ENCODE results near the gene APOA5. TPM values are rescaled to one million over a fixed set of nuclear protein-coding genes. Genes with fewer than 3 reads are reported as not detected.

Gene APOA5
- total and polyA plus RNA-seq, 2 of the 13 experiments (the other 11 are each of a cell fraction or from before 2014, with no cell fraction given) = 44.0 to 49.1 TPM

- 0 out of 2 replicates have a peak, but pooled peaks have one; percentile 14 for TF ChIP-seq ZBTB38 (CRISPR knock-in tag; IDR thresholded peaks at IDR 0.05)
- TF ChIP-seq ATRX (CRISPR knock-in tag; IDR thresholded peaks at IDR 0.05; ENCODE audit: borderline replicate concordance) = no peak
- TF ChIP-seq MEF2D (CRISPR knock-in tag; IDR thresholded peaks at IDR 0.05) = no peak
- no peak for TF ChIP-seq ZNF414 (CRISPR knock-in tag; IDR thresholded peaks at IDR 0.05)
- TF ChIP-seq AGO1 (IDR thresholded peaks at IDR 0.05; ENCODE audit: low read depth, low read length, poor library complexity, severe bottlenecking) = no peak
- TF ChIP-seq MTERF4 (CRISPR knock-in tag; IDR thresholded peaks at IDR 0.05) = no peak
- no peak for TF ChIP-seq THAP9 (CRISPR knock-in tag; IDR thresholded peaks at IDR 0.05; ENCODE audit: borderline replicate concordance)
- no peak for TF ChIP-seq ZNF235 (CRISPR knock-in tag; IDR thresholded peaks at IDR 0.05; ENCODE audit: borderline replicate concordance)
- TF ChIP-seq CEBPZ (IDR thresholded peaks at IDR 0.05; ENCODE audit: low read length) = no peak
- TF ChIP-seq FOXK2 (IDR thresholded peaks at IDR 0.05) = no peak
- no peak for TF ChIP-seq CC2D1A (CRISPR knock-in tag; IDR thresholded peaks at IDR 0.05)
- no peak for TF ChIP-seq PRDM15 (CRISPR knock-in tag; IDR thresholded peaks at IDR 0.05)
- no peak for TF ChIP-seq ZNF335 (CRISPR knock-in tag; IDR thresholded peaks at IDR 0.05)
- TF ChIP-seq E2F5 (CRISPR knock-in tag; conservative IDR thresholded peaks at IDR 0.05) = no peak
- no peak for TF ChIP-seq ZNF772 (CRISPR knock-in tag; IDR thresholded peaks at IDR 0.05)
- TF ChIP-seq ESRRA (CRISPR knock-in tag; IDR thresholded peaks at IDR 0.05; ENCODE audit: low read depth) = no peak
These were observed 31.6 kb upstream of the APOA5 start, which contains the start of gene APOA4 (continued) for GRCh38 chr11:116823031-116823843.

Data from HepG2 (cell line).